Astrocyte of the cerebellum (primary cell): Measurements from ENCODE around the gene USP25.

Experiments
- DNase-seq: peaks from one replicate; pipeline ENCODE4 v3.0.0-alpha.2; 2011; ENCODE audit warnings: low read depth
- H3K4me3 ChIP-seq: 2 replicates; pipeline ENCODE4 v1.5.1; 2011; ENCODE audit warnings: mild to moderate bottlenecking, low read depth, low read length, moderate library complexity
- in situ Hi-C: cut with HindIII; loops from 2 replicates; pipeline ENCODE4 v1.10.0; 2017; ENCODE audit warnings: low sequenced_read_pairs
- TF ChIP-seq, protein P1 (sequence below): IDR thresholded peaks from 2 replicates; pipeline ENCODE4 v1.5.1; 2012; ENCODE audit warnings: low read length, low read depth, moderate library complexity, mild to moderate bottlenecking; ENCODE audit errors: missing control alignments

USP25 gene

DNA sequence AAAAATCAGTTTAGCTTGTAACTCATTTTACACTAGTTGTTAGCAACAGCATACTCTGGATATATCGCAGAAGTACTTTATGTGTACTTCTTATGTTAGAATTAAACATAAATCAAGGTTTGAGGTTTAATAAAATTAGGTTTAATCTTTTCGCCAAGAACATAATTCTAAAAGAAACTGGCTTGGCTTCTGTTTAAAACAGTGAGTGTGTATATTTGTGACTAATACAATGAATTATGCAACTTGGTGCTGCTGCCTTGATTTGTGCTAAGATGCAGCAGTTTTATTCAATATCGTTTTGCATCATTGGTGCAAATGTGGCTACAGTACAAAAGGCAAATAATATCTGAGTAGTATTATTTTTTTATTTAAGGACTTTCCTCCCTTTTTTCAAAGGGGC is 44.8 kb downstream of the USP25 start:
- H3K4me3 ChIP-seq, result no peak overlapping the region
- no peak for DNase-seq
- TF ChIP-seq, protein P1, sequence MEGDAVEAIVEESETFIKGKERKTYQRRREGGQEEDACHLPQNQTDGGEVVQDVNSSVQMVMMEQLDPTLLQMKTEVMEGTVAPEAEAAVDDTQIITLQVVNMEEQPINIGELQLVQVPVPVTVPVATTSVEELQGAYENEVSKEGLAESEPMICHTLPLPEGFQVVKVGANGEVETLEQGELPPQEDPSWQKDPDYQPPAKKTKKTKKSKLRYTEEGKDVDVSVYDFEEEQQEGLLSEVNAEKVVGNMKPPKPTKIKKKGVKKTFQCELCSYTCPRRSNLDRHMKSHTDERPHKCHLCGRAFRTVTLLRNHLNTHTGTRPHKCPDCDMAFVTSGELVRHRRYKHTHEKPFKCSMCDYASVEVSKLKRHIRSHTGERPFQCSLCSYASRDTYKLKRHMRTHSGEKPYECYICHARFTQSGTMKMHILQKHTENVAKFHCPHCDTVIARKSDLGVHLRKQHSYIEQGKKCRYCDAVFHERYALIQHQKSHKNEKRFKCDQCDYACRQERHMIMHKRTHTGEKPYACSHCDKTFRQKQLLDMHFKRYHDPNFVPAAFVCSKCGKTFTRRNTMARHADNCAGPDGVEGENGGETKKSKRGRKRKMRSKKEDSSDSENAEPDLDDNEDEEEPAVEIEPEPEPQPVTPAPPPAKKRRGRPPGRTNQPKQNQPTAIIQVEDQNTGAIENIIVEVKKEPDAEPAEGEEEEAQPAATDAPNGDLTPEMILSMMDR, result no peak
- in situ Hi-C loops, result no loop called here

DNA sequence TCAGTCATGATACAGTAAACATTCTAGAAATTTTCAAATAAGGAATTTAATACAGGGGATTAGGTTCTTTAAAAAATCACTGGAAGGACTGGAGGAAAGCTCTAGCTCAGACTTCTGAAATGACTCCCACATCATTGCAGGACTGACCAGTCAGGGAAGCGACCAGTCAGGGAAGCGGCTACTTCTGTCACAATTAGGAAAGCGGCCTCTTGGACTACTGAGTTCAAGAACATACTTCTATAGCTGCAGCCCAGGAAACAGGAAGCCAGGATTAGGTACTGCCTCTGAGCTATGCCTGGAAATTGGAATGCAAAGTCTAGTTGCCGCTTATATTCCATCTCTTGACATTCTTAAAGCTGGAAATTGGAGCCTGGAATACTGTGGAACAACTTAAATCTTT is 45.5 kb downstream of the USP25 start:
- no peak for DNase-seq

DNA sequence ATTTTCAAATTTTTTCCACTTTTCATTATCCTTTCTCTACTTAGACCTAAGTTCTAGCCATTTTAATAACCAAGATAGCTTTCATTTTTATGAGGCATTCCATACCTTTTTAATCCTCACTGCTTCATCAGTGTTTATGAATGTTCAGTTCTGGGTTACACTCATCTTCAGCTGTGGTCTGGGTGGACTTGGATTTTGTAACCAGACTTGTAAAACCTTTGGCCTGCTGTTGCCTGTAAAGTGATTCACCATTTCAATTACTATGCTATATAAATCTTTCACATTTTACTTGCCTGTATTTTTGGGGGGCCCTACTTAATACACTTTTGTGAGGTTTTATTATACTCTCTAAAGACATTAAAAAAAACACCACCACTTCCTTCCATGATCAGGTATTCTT is 46.2 kb downstream of the USP25 start:
- no peak overlapping the region for H3K4me3 ChIP-seq
- DNase-seq, result peak; percentile 53
- in situ Hi-C loops, result no loop called here
- TF ChIP-seq, protein P1, result no peak

More for the DNA sequence above, 45.5 kb downstream of the USP25 start:
- in situ Hi-C loops, result no loop called here
- H3K4me3 ChIP-seq, result no peak overlapping the region
- TF ChIP-seq, protein P1, result no peak

DNA sequence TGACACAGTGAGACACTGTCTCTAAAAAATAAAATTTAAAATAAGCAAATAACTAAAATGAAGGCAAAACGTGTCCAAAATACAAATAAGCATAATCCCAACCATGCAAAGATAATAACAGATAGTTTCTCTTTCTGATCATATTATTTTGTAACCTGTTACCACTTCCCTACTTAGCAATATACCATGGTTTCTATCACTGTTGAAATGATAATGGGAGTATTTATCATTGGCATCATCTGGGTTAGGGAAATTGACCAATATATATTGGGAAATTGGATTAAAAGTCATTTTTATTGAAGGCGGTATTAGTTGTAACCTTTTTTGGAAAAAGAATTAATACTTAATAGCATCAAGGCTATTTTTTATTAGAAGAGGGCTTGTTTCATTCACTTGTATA is 47.0 kb downstream of the USP25 start:
- no peak for DNase-seq
- H3K4me3 ChIP-seq, result no peak overlapping the region
- TF ChIP-seq, protein P1, result no peak
- in situ Hi-C loops, result no loop called here

DNA sequence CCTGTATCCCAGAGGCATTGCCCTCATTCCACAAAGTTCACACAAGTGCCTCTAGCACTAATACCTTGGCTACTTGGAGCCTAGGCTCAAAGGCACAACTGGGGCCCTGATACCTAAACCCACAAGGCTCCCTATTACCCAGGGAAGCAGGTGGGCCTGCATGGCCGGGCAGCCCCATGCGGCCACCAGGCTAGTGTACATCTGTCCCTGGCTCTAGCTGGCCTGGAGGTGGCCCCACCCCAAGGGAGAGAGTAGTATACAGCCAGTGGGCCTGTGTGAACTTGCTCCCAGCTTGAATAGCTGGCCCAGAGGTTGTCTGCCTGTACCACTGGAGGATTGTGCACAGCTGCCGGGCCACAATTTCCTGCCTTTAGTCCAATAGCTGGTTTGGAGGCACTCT is 52.2 kb downstream of the USP25 start:
- TF ChIP-seq, protein P1, result no peak
- in situ Hi-C loops, result no loop called here
- H3K4me3 ChIP-seq, result no peak overlapping the region
- no peak for DNase-seq

DNA sequence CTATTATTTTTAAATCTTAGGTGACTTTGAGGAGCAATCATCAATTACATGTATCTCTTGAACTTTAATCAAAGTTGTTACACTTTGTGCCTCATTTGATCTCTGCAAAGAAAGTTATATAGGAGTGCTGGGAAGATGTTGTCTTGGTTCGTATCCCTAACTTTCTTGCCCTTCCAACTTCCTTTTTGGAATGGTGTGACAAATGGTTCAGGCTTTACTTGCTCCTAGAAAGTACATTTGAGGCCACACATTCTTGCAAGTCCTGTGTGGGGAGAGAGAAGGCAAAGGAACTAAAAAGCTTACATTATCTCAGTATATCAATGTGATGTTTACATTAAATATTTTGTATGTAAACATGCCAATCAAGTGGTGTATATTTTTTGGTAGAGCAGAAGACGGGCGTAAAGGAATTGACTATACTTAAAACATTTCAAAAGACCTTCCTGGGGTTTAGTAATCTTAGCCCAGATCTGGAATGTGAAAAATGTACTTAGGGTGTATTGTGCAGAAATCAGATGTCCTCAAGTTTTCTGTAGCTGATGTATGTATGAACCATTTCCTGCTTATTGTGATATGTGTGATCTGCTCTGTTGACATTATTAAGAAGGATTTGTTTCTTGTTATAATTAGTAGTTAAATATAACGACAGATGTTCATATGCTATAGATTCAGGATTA is 59.2 kb downstream of the USP25 start:
- TF ChIP-seq, protein P1, result no peak
- no peak overlapping the region for H3K4me3 ChIP-seq
- in situ Hi-C loops, result no loop called here
- DNase-seq, result no peak
